GM19328 (cell line): ENCODE measurements around the gene INPP5A.
"Not testable (repeated sequence)": the region's sequence is repeated elsewhere in the genome, so short reads cannot be mapped to it uniquely, and the experiment has no call there.

Experiments used
- ATAC-seq: cut with Tn5 transposase; IDR thresholded peaks from one replicate; pipeline ENCODE4 v1.9.1; 2021; ENCODE audit warnings: mild to moderate bottlenecking, moderate library complexity; ENCODE audit not compliant: unreplicated experiment

Gene INPP5A

DNA sequence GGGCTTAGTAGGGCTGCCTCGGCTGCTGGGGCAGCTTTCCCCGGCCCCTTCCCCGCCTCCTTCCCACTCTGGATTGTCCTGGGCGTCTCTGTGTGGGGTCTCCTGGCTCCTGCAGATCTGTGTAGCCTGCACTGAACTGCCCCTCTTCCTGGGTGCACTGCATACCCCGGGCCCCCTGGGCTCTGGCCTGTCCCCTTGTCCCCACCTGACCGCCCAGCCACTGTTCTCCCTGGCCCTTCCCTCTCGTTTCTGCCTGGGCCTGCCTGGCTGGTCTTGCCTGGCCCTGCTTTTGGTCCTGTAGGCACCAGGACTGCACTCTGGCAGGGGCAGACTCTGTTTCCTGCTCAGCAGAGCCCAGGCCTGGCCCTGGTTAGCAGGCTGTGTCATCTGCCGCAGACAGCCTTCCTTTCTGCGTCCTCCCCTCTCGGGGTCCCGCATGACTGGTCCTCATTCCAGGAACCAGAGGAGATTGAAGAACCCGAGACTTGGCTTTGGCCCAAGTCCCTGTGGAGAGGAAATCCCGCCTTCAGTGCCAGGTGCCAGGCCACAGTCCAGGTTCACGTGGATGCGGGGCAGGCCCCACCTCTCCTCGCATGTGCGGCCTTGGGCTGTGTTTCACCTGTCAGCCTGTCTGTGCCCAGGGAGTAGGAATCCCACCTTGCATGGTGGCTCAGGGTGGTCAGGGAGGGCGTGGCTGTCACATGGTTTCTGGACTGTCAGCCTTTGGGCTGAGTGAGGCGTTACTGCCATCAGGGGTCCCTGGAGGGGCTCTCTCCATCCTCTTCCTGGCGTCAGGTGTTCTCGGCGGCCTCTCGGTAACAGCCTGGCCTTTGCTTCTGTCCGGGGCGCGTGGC lies 9.2 kb downstream of the INPP5A start:
- ATAC-seq, result no peak

DNA sequence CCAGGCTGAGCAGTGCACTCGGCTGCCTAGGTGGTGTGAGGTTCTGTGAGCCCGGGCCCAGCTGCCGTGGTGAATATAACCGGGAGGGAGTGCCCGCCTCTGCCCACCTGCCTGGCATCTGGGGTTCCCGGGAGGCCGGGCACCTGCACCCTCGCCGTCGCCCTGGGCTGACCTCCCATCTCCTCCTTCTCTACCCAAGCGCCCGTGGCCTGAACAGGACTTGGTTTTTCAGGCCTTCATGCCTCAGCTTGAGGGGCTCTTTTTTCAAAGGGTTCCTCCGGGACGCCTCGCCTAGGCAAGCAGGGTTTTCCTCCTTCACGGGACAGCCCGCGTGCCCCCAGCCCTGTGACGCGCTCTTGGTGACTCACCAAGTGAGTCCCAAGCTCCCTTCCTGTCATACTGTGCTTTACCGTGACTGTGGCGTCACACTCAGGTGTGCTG lies 9.9 kb downstream of the INPP5A start:
- no peak for ATAC-seq

GRCh38 chr10:132548106-132548823 lies 10.7 kb downstream of the INPP5A start:
- no peak for ATAC-seq

GRCh38 chr10:132548869-132549268 lies 11.3 kb downstream of the INPP5A start:
- no peak for ATAC-seq

GRCh38 chr10:132549371-132549770 lies 11.8 kb downstream of the INPP5A start:
- no peak for ATAC-seq

DNA sequence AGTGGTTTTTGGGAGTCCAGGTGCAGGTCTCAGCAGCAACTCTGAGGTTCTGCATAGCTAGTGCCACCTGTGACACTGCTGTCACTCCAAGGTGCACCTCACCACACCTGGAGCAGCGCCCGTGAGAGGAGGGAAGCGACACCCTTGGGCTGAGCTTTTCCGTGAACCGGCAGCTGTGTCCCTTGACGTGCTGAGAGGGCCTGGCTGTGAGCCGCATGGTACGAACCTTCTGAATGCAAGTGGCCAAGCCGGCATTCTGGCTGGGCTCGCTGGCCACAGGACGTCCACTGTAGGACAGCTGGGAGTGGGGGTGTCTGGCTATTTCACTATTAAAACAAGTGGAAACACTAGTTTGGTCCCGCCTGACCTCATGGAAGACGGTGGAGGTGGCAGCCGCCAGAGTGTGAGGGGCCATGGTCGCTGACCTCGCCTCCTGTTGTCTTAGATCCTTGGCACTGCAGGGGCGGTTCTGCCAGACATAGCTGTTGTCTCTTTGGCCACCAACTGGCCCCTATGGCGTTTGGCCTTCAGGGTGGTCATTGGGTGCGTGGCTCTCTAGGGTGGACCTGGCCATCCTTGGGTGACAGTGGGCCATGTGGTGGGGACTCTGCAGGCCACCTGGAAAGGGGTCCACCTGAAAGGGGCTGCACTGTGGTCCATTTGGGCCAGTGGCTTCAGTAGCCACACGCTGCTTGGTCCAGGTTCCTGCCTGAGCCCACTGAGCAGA lies 12.9 kb downstream of the INPP5A start:
- no peak for ATAC-seq

- no peak for ATAC-seq
Measured at GRCh38 chr10:132551093-132551807, 13.7 kb downstream of the INPP5A start.

GRCh38 chr10:132551808-132552130 lies 14.2 kb downstream of the INPP5A start:
- no peak for ATAC-seq

GRCh38 chr10:132552635-132553034 lies 15.0 kb downstream of the INPP5A start:
- not testable (repeated sequence) for ATAC-seq

DNA sequence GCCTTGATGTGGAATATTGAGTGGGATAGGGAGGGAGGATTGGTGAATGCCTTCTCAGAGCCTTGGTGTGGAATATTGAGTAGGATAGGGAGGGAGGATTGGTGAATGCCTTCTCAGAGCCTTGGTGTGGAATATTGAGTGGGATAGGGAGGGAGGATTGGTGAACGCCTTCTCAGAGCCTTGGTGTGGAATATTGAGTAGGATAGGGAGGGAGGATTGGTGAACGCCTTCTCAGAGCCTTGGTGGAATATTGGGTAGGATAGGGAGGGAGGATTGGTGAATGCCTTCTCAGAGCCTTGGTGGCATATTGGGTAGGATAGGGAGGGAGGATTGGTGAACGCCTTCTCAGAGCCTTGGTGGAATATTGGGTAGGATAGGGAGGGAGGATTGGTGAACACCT lies 16.0 kb downstream of the INPP5A start:
- not testable (repeated sequence) for ATAC-seq

DNA sequence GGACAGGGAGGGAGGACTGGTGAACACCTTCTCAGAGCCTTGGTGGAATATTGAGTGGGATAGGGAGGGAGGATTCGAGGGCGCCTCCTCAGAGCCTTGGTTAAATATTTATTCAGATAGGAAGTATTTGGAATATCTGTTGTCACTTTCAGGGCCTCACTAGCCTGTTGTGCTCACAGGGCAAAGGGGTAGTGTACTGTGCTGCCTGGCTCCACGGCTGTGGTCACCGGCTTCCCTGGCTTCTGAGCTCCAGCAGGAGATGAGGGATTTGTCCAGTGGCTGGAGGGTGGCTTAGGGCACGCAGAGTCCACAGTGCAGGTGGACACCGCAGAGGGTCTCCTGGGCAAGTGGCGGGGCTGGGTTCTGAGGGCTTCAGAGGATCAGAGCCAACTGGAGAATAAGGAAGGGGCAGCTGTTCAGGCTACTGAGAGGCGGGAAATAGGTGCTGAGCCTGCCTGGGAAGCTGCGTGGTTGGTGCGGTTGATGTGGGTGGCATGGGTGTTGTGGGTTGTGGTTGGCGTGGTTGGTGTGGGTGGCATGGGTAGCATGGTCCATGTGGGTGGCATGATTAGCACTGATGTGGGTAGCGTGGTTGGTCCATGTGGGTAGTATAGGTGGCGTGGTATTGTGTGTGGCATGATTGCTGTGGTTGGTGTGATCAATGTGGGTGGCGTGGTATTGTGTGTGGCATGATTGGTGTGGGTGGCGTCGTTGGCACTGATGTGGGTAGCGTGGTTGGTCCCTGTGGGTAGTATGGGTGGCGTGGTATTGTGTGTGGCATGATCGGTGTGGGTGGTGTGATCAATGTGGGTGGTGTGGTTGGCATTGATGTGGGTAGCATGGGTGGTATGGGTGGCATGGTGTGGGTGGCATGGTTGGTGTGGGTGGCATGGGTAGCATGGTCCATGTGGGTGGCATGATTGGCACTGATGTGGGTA lies 16.7 kb downstream of the INPP5A start:
- ATAC-seq, result no peak

GRCh38 chr10:132554991-132555647 lies 17.5 kb downstream of the INPP5A start:
- ATAC-seq, result no peak

GRCh38 chr10:132555648-132556575 lies 18.3 kb downstream of the INPP5A start:
- ATAC-seq, result no peak

DNA sequence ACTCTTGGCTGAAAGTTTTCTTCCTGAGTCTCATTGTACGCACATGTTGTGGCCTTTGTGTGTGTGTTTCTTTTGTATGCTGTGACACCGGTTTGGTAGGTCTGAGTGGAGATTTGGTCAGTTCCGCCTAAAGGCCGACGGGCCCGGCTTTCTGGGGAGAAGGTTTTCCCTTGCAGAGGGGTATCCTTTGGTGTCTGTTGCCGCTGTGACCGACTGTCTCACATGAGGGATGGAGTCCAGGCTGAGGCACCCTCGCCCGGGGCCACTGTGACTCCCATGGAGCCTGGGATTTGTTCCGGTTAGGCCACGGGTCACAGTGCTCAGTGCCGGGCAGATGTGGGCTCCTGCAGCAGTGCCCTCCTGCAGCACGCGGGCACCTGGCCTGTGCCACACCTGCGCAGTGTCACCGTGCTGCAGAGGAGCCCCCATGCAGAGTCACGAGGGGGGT lies 19.4 kb downstream of the INPP5A start:
- ATAC-seq, result no peak

GRCh38 chr10:132557696-132558515 lies 20.3 kb downstream of the INPP5A start:
- ATAC-seq, result no peak

- ATAC-seq, result no peak
Measured at GRCh38 chr10:132558516-132559413, 21.2 kb downstream of the INPP5A start.
